ENCODE data around the gene SLC12A7.

DNA sequence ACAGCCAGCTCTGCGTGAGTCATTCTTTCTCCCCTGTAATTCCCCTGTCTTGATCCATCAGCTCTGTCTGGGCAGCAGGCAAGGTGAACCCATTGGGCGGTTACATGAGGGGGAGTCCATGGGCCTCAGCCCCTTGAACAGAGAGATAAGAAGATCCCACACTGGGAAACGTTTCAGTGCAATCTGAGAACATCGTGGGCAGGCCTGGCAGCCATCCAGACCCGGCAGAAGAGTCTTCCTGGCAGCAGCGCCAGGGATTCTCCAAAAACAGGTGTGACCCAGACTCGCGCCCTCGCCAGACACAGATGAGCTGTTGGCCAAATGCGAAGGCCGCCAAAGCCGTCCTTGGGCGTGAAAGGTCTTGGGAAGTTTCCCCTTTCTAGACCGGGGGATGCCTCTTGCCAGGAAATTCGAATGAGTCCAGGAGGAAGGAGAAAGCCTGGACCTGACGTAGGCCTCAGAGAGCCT is 6.4 kb upstream of the SLC12A7 start:
- TF ChIP-seq, protein P1, sequence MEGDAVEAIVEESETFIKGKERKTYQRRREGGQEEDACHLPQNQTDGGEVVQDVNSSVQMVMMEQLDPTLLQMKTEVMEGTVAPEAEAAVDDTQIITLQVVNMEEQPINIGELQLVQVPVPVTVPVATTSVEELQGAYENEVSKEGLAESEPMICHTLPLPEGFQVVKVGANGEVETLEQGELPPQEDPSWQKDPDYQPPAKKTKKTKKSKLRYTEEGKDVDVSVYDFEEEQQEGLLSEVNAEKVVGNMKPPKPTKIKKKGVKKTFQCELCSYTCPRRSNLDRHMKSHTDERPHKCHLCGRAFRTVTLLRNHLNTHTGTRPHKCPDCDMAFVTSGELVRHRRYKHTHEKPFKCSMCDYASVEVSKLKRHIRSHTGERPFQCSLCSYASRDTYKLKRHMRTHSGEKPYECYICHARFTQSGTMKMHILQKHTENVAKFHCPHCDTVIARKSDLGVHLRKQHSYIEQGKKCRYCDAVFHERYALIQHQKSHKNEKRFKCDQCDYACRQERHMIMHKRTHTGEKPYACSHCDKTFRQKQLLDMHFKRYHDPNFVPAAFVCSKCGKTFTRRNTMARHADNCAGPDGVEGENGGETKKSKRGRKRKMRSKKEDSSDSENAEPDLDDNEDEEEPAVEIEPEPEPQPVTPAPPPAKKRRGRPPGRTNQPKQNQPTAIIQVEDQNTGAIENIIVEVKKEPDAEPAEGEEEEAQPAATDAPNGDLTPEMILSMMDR (IDR thresholded peaks at IDR 0.05): no peak
- no peak for TF ChIP-seq POLR2A (IDR thresholded peaks at IDR 0.05)
